ENCODE measurements around the gene RAB4B. TPM values are rescaled to one million over a fixed set of nuclear protein-coding genes. Genes with fewer than 3 reads are reported as not detected.

RAB4B gene
- total RNA-seq, 4 donors from 2014 or later: 22.9 to 26.6 (median 23.2) TPM

GRCh38 chr19:40740747-40741146 lies 37.3 kb upstream of the RAB4B start:
- DNase-seq (ENCODE audit: extremely low spot score): no peak
- Histone ChIP-seq H3K4me3 (peak overlapping the region in 3 of 4 donors; percentile 3 to 38 (median 20)), H3K36me3 (peaks cover 36 to 69% (median 55%) of the 10 kb centered on the region in 4 donors), H3K4me1 (peaks cover 13 to 41% (median 35%) of the 10 kb centered on the region in 4 donors), H3K27ac (replicated peaks in 1 of 4) (peak overlapping the region; percentile 46 to 77 (median 62)), H3K9me3 (no peaks in the 10 kb centered on the region), H3K27me3 (no peaks in the 10 kb centered on the region)
- intact Hi-C loops (cut with DNase I): no loop called here
- WGBS: 58% methylated on average over 5 of the region's 6 CpGs
- no peak for TF ChIP-seq EP300 (IDR thresholded peaks at IDR 0.05)
- peak; percentile 13 to 51 for TF ChIP-seq POLR2AphosphoS5 (IDR thresholded peaks at IDR 0.05)
- TF ChIP-seq POLR2A (IDR thresholded peaks at IDR 0.05; ENCODE audit: low read depth): no peak
- no peak for TF ChIP-seq CTCF (IDR thresholded peaks at IDR 0.05)

GRCh38 chr19:40741527-40742390 lies 36.3 kb upstream of the RAB4B start:
- DNase-seq (ENCODE audit: extremely low spot score): no peak
- peak overlapping the region; percentile 46 to 77 (median 62) for H3K27ac ChIP-seq (replicated peaks in 1 of 4)
- no peak overlapping the region for H3K4me3 ChIP-seq
- intact Hi-C loops (cut with DNase I): no loop called here
- H3K4me1 ChIP-seq: peaks cover 13 to 41% (median 37%) of the 10 kb centered on the region in 4 donors
- H3K27me3 ChIP-seq: no peaks in the 10 kb centered on the region
- H3K9me3 ChIP-seq: no peaks in the 10 kb centered on the region
- H3K36me3 ChIP-seq: peaks cover 26 to 59% (median 44%) of the 10 kb centered on the region in 4 donors
- WGBS: 82% methylated on average over 8 of the region's 10 CpGs
- TF ChIP-seq POLR2AphosphoS5 (IDR thresholded peaks at IDR 0.05): no peak
- TF ChIP-seq CTCF (IDR thresholded peaks at IDR 0.05): no peak
- TF ChIP-seq EP300 (IDR thresholded peaks at IDR 0.05): no peak
- no peak for TF ChIP-seq POLR2A (IDR thresholded peaks at IDR 0.05; ENCODE audit: low read depth)

GRCh38 chr19:40742477-40742876 lies 35.6 kb upstream of the RAB4B start:
- intact Hi-C loops (cut with DNase I): no loop called here
- H3K4me3 ChIP-seq: no peak overlapping the region
- TF ChIP-seq CTCF (IDR thresholded peaks at IDR 0.05) (no peak), POLR2AphosphoS5 (IDR thresholded peaks at IDR 0.05) (no peak), EP300 (IDR thresholded peaks at IDR 0.05) (no peak), POLR2A (IDR thresholded peaks at IDR 0.05; ENCODE audit: low read depth) (no peak)
- 81% methylated on average over 6 of the region's 17 CpGs for WGBS
- H3K36me3 ChIP-seq: peaks cover 19 to 51% (median 37%) of the 10 kb centered on the region in 4 donors
- no peaks in the 10 kb centered on the region for H3K27me3 ChIP-seq
- DNase-seq (ENCODE audit: extremely low spot score): no peak
- H3K27ac ChIP-seq (replicated peaks in 1 of 4): peak overlapping the region in 1 of 4 donors; percentile 27
- no peaks in the 10 kb centered on the region for H3K9me3 ChIP-seq
- peaks cover 13 to 41% (median 37%) of the 10 kb centered on the region in 4 donors for H3K4me1 ChIP-seq

- Histone ChIP-seq H3K9me3 (no peaks in the 10 kb centered on the region), H3K4me1 (peaks cover 13 to 41% (median 37%) of the 10 kb centered on the region in 4 donors), H3K27me3 (no peaks in the 10 kb centered on the region), H3K4me3 (no peak overlapping the region), H3K27ac (replicated peaks in 1 of 4) (no peak overlapping the region), H3K36me3 (peaks cover 15 to 47% (median 33%) of the 10 kb centered on the region in 4 donors)
- 89% methylated on average over 12 of the region's 12 CpGs for WGBS
- TF ChIP-seq POLR2A (IDR thresholded peaks at IDR 0.05; ENCODE audit: low read depth): no peak
- TF ChIP-seq EP300 (IDR thresholded peaks at IDR 0.05): no peak
- TF ChIP-seq CTCF (IDR thresholded peaks at IDR 0.05): no peak
- TF ChIP-seq POLR2AphosphoS5 (IDR thresholded peaks at IDR 0.05): no peak
- intact Hi-C loops (cut with DNase I): no loop called here
- DNase-seq (ENCODE audit: extremely low spot score): no peak
Observed at GRCh38 chr19:40742886-40743285, 35.2 kb upstream of the RAB4B start.

All from esophagus muscularis mucosa (tissue), 4 donors.